Measurements from ENCODE around the gene HTR4.

Gene HTR4

DNA sequence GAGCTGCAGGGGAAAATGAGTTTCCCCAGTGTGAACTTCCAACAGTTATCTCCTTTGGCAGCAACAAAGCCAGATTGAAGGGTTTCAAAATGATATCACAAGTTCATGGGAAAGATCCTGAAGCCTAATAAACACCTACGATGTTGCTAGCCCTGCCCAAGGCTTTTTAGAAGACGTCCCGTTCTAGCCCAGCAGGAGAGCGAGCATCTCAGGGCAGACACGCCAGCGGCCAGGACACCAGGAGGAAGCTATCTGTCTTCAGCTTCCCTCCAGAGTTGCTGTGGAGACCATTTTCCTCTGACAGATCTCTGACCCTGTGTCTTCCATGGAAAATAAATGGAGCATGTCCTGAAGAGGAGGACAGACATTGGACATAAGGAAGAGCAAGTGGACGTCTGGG is 172.1 kb downstream of the HTR4 start:
- Histone ChIP-seq H3K4me2 (ENCODE audit: low read length) (no peak overlapping the region), H3K79me2 (ENCODE audit: low read length) (no peaks in the 10 kb centered on the region), H3K36me3 (replicated peaks; ENCODE audit: low read depth, low read length) (no peaks in the 10 kb centered on the region), H3K4me3 (ENCODE audit: low read length) (no peak overlapping the region), H4K20me1 (ENCODE audit: insufficient read depth, low read length) (no peaks in the 10 kb centered on the region), H3K27ac (ENCODE audit: low read length) (no peak overlapping the region), H2AFZ (ENCODE audit: low read depth, low read length) (no peak overlapping the region), H3K9ac (ENCODE audit: low read length) (no peak overlapping the region), H3K27me3 (ENCODE audit: low read depth, low read length) (0 out of 2 replicates have a peak, but pooled peaks cover 4% of the 10 kb centered on the region), H3K4me1 (ENCODE audit: low read length) (no peaks in the 10 kb centered on the region), H3K9me3 (ENCODE audit: insufficient read depth, low read length) (no peaks in the 10 kb centered on the region)
- no peak for TF ChIP-seq EZH2phosphoT487 (IDR thresholded peaks at IDR 0.05; ENCODE audit: low read depth)
- TF ChIP-seq, protein P1, sequence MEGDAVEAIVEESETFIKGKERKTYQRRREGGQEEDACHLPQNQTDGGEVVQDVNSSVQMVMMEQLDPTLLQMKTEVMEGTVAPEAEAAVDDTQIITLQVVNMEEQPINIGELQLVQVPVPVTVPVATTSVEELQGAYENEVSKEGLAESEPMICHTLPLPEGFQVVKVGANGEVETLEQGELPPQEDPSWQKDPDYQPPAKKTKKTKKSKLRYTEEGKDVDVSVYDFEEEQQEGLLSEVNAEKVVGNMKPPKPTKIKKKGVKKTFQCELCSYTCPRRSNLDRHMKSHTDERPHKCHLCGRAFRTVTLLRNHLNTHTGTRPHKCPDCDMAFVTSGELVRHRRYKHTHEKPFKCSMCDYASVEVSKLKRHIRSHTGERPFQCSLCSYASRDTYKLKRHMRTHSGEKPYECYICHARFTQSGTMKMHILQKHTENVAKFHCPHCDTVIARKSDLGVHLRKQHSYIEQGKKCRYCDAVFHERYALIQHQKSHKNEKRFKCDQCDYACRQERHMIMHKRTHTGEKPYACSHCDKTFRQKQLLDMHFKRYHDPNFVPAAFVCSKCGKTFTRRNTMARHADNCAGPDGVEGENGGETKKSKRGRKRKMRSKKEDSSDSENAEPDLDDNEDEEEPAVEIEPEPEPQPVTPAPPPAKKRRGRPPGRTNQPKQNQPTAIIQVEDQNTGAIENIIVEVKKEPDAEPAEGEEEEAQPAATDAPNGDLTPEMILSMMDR (IDR thresholded peaks at IDR 0.05; ENCODE audit: low read depth, low read length) = no peak

DNA sequence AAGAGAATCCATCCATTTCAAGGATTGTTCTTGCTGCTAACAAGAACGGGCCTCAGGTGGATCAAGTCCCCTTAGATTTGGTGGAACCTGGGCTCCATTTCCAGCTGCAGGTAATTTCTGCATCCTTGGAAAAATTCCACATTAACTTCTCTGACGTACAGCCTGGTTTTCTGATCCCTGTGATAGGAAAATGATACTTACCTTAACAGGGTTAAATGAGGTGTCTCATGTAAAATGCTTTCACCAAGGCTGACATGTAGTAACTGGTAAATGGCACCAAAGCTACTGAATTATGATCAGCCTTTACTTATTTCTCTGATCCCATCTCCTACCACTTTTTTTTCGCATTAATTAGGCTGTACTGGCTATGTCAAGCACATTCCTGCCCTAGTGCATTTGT is 176.9 kb downstream of the HTR4 start:
- no peaks in the 10 kb centered on the region for H4K20me1 ChIP-seq (ENCODE audit: insufficient read depth, low read length)
- H3K4me1 ChIP-seq (ENCODE audit: low read length) = no peaks in the 10 kb centered on the region
- no peak overlapping the region for H2AFZ ChIP-seq (ENCODE audit: low read depth, low read length)
- H3K4me3 ChIP-seq (ENCODE audit: low read length) = no peak overlapping the region
- no peak for TF ChIP-seq EZH2phosphoT487 (IDR thresholded peaks at IDR 0.05; ENCODE audit: low read depth)
- TF ChIP-seq, protein P1 (IDR thresholded peaks at IDR 0.05; ENCODE audit: low read depth, low read length) = no peak
- no peaks in the 10 kb centered on the region for H3K36me3 ChIP-seq (replicated peaks; ENCODE audit: low read depth, low read length)
- no peaks in the 10 kb centered on the region for H3K79me2 ChIP-seq (ENCODE audit: low read length)
- H3K4me2 ChIP-seq (ENCODE audit: low read length) = no peak overlapping the region
- H3K27ac ChIP-seq (ENCODE audit: low read length) = no peak overlapping the region
- H3K27me3 ChIP-seq (ENCODE audit: low read depth, low read length) = no peaks in the 10 kb centered on the region
- no peaks in the 10 kb centered on the region for H3K9me3 ChIP-seq (ENCODE audit: insufficient read depth, low read length)
- no peak overlapping the region for H3K9ac ChIP-seq (ENCODE audit: low read length)

DNA sequence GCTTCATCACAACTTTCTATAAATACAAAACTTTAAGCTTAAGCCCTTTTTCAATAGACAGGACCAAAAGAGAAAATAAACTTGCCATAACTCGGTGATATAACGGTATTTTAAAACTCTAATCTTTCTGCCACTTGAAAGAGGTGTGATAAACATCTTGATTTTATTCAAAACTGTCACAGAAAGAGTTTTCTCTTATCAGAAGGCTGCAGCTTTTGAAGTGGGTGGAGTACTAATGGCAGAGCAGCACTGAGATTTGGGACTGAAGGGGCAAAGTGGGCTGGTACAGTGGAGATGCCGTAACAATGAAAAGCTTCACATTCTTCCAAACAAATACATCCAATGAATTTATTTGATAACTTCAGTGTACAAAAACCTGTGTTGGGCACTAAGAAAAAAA is 178.0 kb downstream of the HTR4 start:
- H3K9ac ChIP-seq (ENCODE audit: low read length) = no peak overlapping the region
- H3K27me3 ChIP-seq (ENCODE audit: low read depth, low read length) = no peaks in the 10 kb centered on the region
- no peak overlapping the region for H3K4me3 ChIP-seq (ENCODE audit: low read length)
- no peaks in the 10 kb centered on the region for H4K20me1 ChIP-seq (ENCODE audit: insufficient read depth, low read length)
- no peak overlapping the region for H3K27ac ChIP-seq (ENCODE audit: low read length)
- H3K4me2 ChIP-seq (ENCODE audit: low read length) = no peak overlapping the region
- no peaks in the 10 kb centered on the region for H3K36me3 ChIP-seq (replicated peaks; ENCODE audit: low read depth, low read length)
- H2AFZ ChIP-seq (ENCODE audit: low read depth, low read length) = no peak overlapping the region
- TF ChIP-seq, protein P1 (IDR thresholded peaks at IDR 0.05; ENCODE audit: low read depth, low read length) = no peak
- TF ChIP-seq EZH2phosphoT487 (IDR thresholded peaks at IDR 0.05; ENCODE audit: low read depth) = no peak
- H3K9me3 ChIP-seq (ENCODE audit: insufficient read depth, low read length) = no peaks in the 10 kb centered on the region
- H3K4me1 ChIP-seq (ENCODE audit: low read length) = no peaks in the 10 kb centered on the region
- H3K79me2 ChIP-seq (ENCODE audit: low read length) = no peaks in the 10 kb centered on the region

DNA sequence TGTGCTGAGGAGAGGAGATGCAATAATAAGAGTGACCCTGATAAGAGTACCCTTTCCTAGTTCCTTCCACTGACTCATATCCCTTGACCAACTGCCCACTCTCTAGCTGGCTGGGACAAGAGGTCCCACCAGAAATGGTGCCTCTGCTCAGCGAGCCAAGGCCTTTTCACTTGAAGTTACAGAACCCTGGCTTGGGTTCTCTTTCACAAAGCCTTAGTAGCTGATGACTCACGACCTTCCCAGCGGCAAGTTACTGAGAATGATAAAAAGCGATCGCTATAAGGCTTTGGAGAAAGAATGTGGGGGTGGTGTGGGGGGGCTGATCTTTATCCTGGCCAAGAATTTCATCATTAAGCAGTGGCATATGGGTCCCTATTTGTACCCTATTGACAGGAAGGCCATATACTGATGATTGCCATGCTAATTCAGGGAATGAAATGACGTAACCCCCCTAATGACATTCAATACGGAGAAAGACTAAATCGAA is 180.3 kb downstream of the HTR4 start:
- no peak for TF ChIP-seq EZH2phosphoT487 (IDR thresholded peaks at IDR 0.05; ENCODE audit: low read depth)
- Histone ChIP-seq H3K4me3 (ENCODE audit: low read length) (no peak overlapping the region), H3K27me3 (ENCODE audit: low read depth, low read length) (no peaks in the 10 kb centered on the region), H4K20me1 (ENCODE audit: insufficient read depth, low read length) (no peaks in the 10 kb centered on the region), H3K9me3 (ENCODE audit: insufficient read depth, low read length) (no peaks in the 10 kb centered on the region), H3K9ac (ENCODE audit: low read length) (no peak overlapping the region), H3K4me1 (ENCODE audit: low read length) (no peaks in the 10 kb centered on the region), H3K4me2 (ENCODE audit: low read length) (no peak overlapping the region), H3K36me3 (replicated peaks; ENCODE audit: low read depth, low read length) (no peaks in the 10 kb centered on the region), H3K27ac (ENCODE audit: low read length) (no peak overlapping the region), H2AFZ (ENCODE audit: low read depth, low read length) (no peak overlapping the region), H3K79me2 (ENCODE audit: low read length) (no peaks in the 10 kb centered on the region)

DNA sequence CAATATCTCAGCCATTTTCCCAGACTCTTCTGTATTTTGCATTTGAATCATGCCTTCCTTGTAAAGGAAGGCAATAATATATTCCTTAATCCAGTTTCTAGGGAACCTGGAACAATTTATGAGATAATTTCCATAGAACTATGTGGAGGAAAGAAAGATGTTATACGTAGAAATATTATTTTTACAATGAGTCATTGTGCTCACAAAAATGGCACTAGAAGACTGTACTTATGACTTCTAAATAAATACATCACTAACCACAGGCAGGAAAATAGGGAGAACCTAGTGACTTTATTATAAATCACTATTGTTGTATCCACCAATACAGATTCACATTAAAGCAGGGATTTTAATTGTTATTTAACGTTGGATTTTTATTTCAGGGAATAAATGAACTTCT is 182.9 kb downstream of the HTR4 start:
- no peaks in the 10 kb centered on the region for H4K20me1 ChIP-seq (ENCODE audit: insufficient read depth, low read length)
- H3K27ac ChIP-seq (ENCODE audit: low read length) = no peak overlapping the region
- no peaks in the 10 kb centered on the region for H3K9me3 ChIP-seq (ENCODE audit: insufficient read depth, low read length)
- no peaks in the 10 kb centered on the region for H3K79me2 ChIP-seq (ENCODE audit: low read length)
- TF ChIP-seq EZH2phosphoT487 (IDR thresholded peaks at IDR 0.05; ENCODE audit: low read depth) = no peak
- TF ChIP-seq, protein P1 (IDR thresholded peaks at IDR 0.05; ENCODE audit: low read depth, low read length) = no peak
- H3K9ac ChIP-seq (ENCODE audit: low read length) = no peak overlapping the region
- no peak overlapping the region for H2AFZ ChIP-seq (ENCODE audit: low read depth, low read length)
- H3K4me2 ChIP-seq (ENCODE audit: low read length) = no peak overlapping the region
- H3K36me3 ChIP-seq (replicated peaks; ENCODE audit: low read depth, low read length) = no peaks in the 10 kb centered on the region
- no peaks in the 10 kb centered on the region for H3K4me1 ChIP-seq (ENCODE audit: low read length)
- no peak overlapping the region for H3K4me3 ChIP-seq (ENCODE audit: low read length)
- H3K27me3 ChIP-seq (ENCODE audit: low read depth, low read length) = no peaks in the 10 kb centered on the region
